KMS-11 (cell line): ENCODE measurements around the gene RPS2.

Experiments
- H2AFZ ChIP-seq: fragments of 200-600 bp; sonication (generic); 2 replicates; pipeline ENCODE4 v1.6.1; 2016; ENCODE audit warnings: antibody characterized with exemption, mixed run types, low read depth
- H3K27ac ChIP-seq: fragments of 200-600 bp; sonication (generic); 2 replicates; pipeline ENCODE4 v1.6.1; 2016; ENCODE audit warnings: mild to moderate bottlenecking, mixed run types
- H3K27me3 ChIP-seq: fragments of 200-600 bp; sonication (generic); 2 replicates; pipeline ENCODE4 v1.6.1; 2017; ENCODE audit warnings: mild to moderate bottlenecking, low read depth, mixed run types, moderate library complexity; ENCODE audit not compliant: insufficient read depth
- H3K36me3 ChIP-seq: fragments of 200-600 bp; sonication (generic); 2 replicates; pipeline ENCODE4 v1.6.1; 2017; ENCODE audit warnings: mild to moderate bottlenecking, mixed run types; ENCODE audit not compliant: insufficient read depth
- H3K4me1 ChIP-seq: fragments of 200-600 bp; sonication (generic); 2 replicates; pipeline ENCODE4 v1.6.1; 2016; ENCODE audit warnings: mild to moderate bottlenecking, low read depth, mixed run types; ENCODE audit not compliant: poor library complexity, severe bottlenecking
- H3K4me2 ChIP-seq: fragments of 200-600 bp; sonication (generic); 2 replicates; pipeline ENCODE4 v1.7.0; 2016; ENCODE audit warnings: mild to moderate bottlenecking, mixed run types
- H3K4me3 ChIP-seq: fragments of 200-600 bp; sonication (generic); IDR thresholded peaks from 2 replicates; pipeline ENCODE4 v1.6.1; 2017; ENCODE audit warnings: low read depth, low read length, mixed read lengths; ENCODE audit not compliant: insufficient read depth
- H3K79me2 ChIP-seq: fragments of 200-600 bp; sonication (generic); 2 replicates; pipeline ENCODE4 v1.6.1; 2016; ENCODE audit warnings: low read depth, mixed run types; ENCODE audit not compliant: insufficient read depth
- H3K9ac ChIP-seq: fragments of 200-600 bp; sonication (generic); 2 replicates; pipeline ENCODE4 v1.6.1; 2016; ENCODE audit warnings: mild to moderate bottlenecking, mixed run types
- H4K20me1 ChIP-seq: fragments of 200-600 bp; sonication (generic); 2 replicates; pipeline ENCODE4 v1.6.1; 2016; ENCODE audit warnings: mild to moderate bottlenecking, mixed run types; ENCODE audit not compliant: insufficient read depth
- CTCF ChIP-seq: fragments of 200-600 bp; sonication (generic); conservative IDR thresholded peaks from 2 replicates; pipeline ENCODE4 v1.6.1; 2017; ENCODE audit warnings: low read depth, mild to moderate bottlenecking, antibody characterized with exemption, low read length, moderate library complexity, mixed read lengths

Gene RPS2

GRCh38 chr16:2003231-2003826 lies 38.7 kb upstream of the RPS2 start:
- H3K4me2 ChIP-seq, result no peak overlapping the region
- peaks cover 12% of the 10 kb centered on the region for H4K20me1 ChIP-seq
- peaks cover 45% of the 10 kb centered on the region for H3K79me2 ChIP-seq

GRCh38 chr16:2002406-2003230 lies 38.0 kb upstream of the RPS2 start:
- H3K9ac ChIP-seq, result no peak overlapping the region
- no peak for TF ChIP-seq CTCF
- peaks cover 8% of the 10 kb centered on the region for H3K4me1 ChIP-seq
- H3K27ac ChIP-seq, result no peak overlapping the region
- H3K27me3 ChIP-seq, result no peaks in the 10 kb centered on the region
- no peak overlapping the region for H3K4me3 ChIP-seq
- H4K20me1 ChIP-seq, result peaks cover 5% of the 10 kb centered on the region; the same call in 1 of the 2 replicates
- peaks cover 38% of the 10 kb centered on the region for H3K79me2 ChIP-seq
- no peak overlapping the region for H2AFZ ChIP-seq
- no peak overlapping the region for H3K4me2 ChIP-seq
- H3K36me3 ChIP-seq, result no peaks in the 10 kb centered on the region

More at GRCh38 chr16:2003231-2003826, 38.7 kb upstream of the RPS2 start:
- no peak overlapping the region for H2AFZ ChIP-seq
- H3K36me3 ChIP-seq, result no peaks in the 10 kb centered on the region
- peaks cover 16% of the 10 kb centered on the region for H3K4me1 ChIP-seq
- H3K27me3 ChIP-seq, result no peaks in the 10 kb centered on the region
- no peak overlapping the region for H3K4me3 ChIP-seq
- no peak overlapping the region for H3K27ac ChIP-seq
- no peak overlapping the region for H3K9ac ChIP-seq
- no peak for TF ChIP-seq CTCF

- no peaks in the 10 kb centered on the region for H3K27me3 ChIP-seq
- TF ChIP-seq CTCF, result no peak
- H3K36me3 ChIP-seq, result no peaks in the 10 kb centered on the region
Measured at GRCh38 chr16:2001456-2002355, 37.1 kb upstream of the RPS2 start.

GRCh38 chr16:2001035-2001434 lies 36.4 kb upstream of the RPS2 start:
- H4K20me1 ChIP-seq, result peaks cover 3% of the 10 kb centered on the region; the same call in 1 of the 2 replicates

More at GRCh38 chr16:2001456-2002355, 37.1 kb upstream of the RPS2 start:
- Histone ChIP-seq H3K4me1 (no peaks in the 10 kb centered on the region), H3K79me2 (peaks cover 29% of the 10 kb centered on the region), H2AFZ (no peak overlapping the region), H4K20me1 (peaks cover 3% of the 10 kb centered on the region; the same call in 1 of the 2 replicates), H3K4me3 (no peak overlapping the region), H3K9ac (no peak overlapping the region), H3K4me2 (no peak overlapping the region), H3K27ac (no peak overlapping the region)

More at GRCh38 chr16:2001035-2001434, 36.4 kb upstream of the RPS2 start:
- no peak for TF ChIP-seq CTCF
- no peak overlapping the region for H3K4me3 ChIP-seq
- no peak overlapping the region for H3K9ac ChIP-seq
- no peaks in the 10 kb centered on the region for H3K36me3 ChIP-seq
- H3K27ac ChIP-seq, result no peak overlapping the region
- no peaks in the 10 kb centered on the region for H3K4me1 ChIP-seq
- H3K79me2 ChIP-seq, result peaks cover 23% of the 10 kb centered on the region
- no peak overlapping the region for H2AFZ ChIP-seq
- no peaks in the 10 kb centered on the region for H3K27me3 ChIP-seq
- H3K4me2 ChIP-seq, result no peak overlapping the region
